ENCODE data around the gene ZSWIM3.

DNA sequence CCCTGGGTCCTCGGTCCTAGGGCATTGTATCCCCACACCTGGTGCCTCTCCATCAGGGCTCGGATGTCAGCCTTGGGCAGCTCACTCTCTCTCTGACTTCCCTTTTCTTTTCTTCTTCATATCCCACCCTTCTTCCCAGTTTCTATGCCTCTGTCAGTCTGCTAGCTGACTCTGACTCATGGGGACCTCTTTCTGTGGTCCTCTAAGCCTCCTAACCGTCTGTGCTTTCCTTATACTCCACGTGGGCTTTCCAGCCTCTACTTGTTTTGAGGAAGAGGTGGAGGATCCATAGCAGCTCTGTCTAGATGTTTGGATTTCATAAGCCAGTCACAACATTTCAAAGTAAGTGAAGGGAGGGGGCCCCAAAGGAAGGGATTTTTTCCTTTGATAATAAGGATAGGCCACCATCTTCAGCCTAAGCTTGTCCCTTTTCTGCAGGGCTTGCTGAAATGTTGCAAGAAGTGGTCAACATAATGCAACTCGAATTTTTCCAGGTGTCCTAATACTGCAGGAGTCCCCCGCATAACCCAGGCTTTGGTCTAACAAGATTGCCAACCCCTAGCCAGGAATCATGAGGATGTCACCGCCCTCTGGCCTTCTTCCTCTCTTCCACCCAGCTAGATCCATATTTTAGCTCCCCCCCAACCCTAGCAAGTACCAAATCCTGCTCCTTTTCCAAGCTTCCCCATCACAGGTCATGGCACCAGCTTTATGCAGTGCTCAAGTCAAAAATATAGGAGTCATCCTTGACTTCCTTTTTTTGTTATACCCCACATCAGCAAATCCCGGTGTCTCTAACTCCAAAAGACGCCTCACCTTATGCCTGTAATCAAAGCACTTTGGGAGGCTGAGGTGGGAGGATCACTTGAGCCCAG, 63.3 kb downstream of the ZSWIM3 start:
- TF ChIP-seq, protein P1, sequence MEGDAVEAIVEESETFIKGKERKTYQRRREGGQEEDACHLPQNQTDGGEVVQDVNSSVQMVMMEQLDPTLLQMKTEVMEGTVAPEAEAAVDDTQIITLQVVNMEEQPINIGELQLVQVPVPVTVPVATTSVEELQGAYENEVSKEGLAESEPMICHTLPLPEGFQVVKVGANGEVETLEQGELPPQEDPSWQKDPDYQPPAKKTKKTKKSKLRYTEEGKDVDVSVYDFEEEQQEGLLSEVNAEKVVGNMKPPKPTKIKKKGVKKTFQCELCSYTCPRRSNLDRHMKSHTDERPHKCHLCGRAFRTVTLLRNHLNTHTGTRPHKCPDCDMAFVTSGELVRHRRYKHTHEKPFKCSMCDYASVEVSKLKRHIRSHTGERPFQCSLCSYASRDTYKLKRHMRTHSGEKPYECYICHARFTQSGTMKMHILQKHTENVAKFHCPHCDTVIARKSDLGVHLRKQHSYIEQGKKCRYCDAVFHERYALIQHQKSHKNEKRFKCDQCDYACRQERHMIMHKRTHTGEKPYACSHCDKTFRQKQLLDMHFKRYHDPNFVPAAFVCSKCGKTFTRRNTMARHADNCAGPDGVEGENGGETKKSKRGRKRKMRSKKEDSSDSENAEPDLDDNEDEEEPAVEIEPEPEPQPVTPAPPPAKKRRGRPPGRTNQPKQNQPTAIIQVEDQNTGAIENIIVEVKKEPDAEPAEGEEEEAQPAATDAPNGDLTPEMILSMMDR (conservative IDR thresholded peaks at IDR 0.05; ENCODE audit: low read depth, low read length) = no peak
- no peak for TF ChIP-seq EZH2 (IDR thresholded peaks at IDR 0.05; ENCODE audit: low read length, unreplicated experiment)
